Omental fat pad (tissue), 4 donors: Measurements from ENCODE around the gene CCDC86. TPM values are rescaled to one million over a fixed set of nuclear protein-coding genes. Genes with fewer than 3 reads are reported as not detected.

Experiments
- ATAC-seq: fragments of 150-250 bp; one replicate; pipeline ENCODE4 v1.9.1; 2016; ENCODE audit warnings: mild to moderate bottlenecking, moderate library complexity; ENCODE audit not compliant: low FRiP score
- DNase-seq: peaks from one replicate; pipeline ENCODE4 v3.0.0-alpha.2; 2019; ENCODE audit warnings: low spot score
- total RNA-seq, 4 donors: library from RNA; depleted of rRNA; stranded (reverse); fragments of >200 nt; gene quantifications; one replicate each; pipeline ENCODE4 v1.1.0, GENCODE V29; 2016
- TF ChIP-seq, protein P1 (sequence below), 3 donors: fragments of 450-650 bp; IDR thresholded peaks; one replicate each; pipeline ENCODE4 v1.5.1; 2016 to 2017; ENCODE audit warnings: antibody characterized with exemption in 3 of 3, mild to moderate bottlenecking in 3 of 3, moderate library complexity in 2 of 3

Gene CCDC86
- total RNA-seq, 4 donors from 2014 or later: 17.5 to 68.6 (median 22.5) TPM

DNA sequence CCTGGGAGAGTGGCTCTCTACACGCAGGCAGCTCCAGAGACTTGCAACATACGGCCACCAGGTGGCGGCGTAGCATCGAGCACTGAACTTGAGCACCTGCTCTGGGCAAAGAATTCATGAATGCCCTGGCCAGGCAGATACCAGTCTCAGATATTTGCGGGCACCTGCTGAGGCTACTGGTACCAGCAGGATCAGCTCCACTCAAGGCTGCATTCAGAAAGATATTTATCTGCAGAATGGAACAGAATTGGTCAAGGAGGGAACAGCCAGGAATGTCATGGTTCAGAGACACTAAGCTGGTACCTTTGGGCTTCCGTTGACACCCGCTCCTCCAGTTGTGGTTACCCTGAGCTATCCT lies 10.8 kb upstream of the CCDC86 start:
- TF ChIP-seq, protein P1, sequence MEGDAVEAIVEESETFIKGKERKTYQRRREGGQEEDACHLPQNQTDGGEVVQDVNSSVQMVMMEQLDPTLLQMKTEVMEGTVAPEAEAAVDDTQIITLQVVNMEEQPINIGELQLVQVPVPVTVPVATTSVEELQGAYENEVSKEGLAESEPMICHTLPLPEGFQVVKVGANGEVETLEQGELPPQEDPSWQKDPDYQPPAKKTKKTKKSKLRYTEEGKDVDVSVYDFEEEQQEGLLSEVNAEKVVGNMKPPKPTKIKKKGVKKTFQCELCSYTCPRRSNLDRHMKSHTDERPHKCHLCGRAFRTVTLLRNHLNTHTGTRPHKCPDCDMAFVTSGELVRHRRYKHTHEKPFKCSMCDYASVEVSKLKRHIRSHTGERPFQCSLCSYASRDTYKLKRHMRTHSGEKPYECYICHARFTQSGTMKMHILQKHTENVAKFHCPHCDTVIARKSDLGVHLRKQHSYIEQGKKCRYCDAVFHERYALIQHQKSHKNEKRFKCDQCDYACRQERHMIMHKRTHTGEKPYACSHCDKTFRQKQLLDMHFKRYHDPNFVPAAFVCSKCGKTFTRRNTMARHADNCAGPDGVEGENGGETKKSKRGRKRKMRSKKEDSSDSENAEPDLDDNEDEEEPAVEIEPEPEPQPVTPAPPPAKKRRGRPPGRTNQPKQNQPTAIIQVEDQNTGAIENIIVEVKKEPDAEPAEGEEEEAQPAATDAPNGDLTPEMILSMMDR (IDR thresholded peaks at IDR 0.05): peak in 1 of 3 donors; percentile 67
- ATAC-seq (peak; percentile 82), DNase-seq (peak; percentile 85)

DNA sequence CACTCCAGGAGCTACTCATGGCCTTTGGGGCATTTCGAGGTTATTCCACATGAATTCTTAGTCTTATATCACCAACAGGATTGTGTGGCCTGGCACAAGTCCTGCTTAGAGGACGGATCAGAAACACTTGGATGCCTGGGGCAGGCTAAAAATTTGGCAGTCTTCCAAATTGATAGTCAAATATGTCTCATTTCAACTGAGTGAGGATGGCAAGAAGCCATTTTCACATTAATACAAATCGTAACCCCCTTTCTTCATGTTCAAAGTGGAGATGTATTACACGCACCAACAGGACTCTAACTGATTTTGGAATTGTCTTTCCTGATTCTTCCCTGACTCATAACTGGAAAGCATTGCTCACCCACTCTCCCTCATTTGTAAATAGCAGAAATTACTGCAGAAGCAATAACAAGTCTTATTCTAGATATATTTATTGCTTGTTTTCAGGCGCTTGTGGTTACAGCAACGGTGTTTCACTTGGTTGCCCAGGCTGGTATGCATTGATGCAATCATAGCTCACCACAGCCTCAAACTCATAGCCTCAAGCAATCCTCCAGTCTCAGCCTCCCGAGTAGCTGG lies 10.3 kb upstream of the CCDC86 start:
- ATAC-seq (peak; percentile 38), DNase-seq (no peak)
- TF ChIP-seq, protein P1 (IDR thresholded peaks at IDR 0.05): no peak

DNA sequence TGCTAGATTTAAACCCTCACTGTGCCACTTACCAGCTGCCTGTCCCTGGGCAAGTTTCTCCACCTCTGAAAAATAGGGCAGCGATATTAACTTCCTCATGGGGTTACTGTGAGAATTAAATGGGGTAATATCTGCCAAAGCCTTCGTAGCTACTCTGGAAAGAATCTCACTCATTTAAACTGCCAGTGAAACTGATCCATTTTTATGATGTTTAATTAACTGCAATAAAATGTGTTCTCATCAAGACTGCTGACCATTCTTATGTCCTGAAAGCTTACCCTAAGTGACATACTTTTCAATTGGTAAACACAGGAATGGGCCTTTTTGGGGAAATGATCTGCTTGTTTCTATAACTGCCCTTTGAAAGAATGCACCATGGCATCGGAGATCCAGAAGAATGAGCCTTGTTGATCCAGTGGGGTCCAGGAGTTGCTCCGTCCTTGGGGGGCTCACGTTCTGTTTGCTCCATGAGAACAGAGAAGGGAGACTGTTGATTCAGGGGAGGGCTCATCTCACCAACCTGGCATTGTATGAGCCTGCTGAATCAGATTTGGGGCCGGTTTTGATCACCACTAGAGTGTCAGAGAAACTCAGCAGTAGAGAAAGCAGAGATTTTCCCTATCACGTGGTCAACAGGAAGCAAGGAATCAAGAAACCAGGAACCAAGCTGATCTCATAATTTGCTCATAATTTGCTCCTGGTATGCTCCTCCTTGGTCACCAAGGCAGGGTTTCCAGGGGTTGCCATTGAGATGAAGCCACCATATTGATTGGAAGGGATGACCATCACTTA lies 7.0 kb upstream of the CCDC86 start:
- TF ChIP-seq, protein P1 (IDR thresholded peaks at IDR 0.05): no peak
- DNase-seq (no peak), ATAC-seq (no peak)

DNA sequence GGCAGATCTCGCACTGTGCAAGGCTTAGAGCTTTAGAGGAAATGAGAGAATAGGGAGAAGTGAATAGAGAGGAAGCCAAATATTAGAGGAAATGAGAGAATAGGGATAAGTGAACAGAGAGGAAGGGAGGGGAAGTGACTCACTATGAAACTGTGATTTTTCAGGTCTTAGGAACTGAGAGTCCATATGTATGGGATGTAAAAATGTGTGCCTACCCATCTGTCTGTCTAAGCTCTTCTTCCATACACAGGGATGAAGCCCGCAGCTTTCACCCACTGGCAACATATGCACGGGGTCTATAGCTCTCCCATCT lies 6.4 kb upstream of the CCDC86 start:
- TF ChIP-seq, protein P1 (IDR thresholded peaks at IDR 0.05): no peak
- ATAC-seq: no peak
- no peak for DNase-seq

DNA sequence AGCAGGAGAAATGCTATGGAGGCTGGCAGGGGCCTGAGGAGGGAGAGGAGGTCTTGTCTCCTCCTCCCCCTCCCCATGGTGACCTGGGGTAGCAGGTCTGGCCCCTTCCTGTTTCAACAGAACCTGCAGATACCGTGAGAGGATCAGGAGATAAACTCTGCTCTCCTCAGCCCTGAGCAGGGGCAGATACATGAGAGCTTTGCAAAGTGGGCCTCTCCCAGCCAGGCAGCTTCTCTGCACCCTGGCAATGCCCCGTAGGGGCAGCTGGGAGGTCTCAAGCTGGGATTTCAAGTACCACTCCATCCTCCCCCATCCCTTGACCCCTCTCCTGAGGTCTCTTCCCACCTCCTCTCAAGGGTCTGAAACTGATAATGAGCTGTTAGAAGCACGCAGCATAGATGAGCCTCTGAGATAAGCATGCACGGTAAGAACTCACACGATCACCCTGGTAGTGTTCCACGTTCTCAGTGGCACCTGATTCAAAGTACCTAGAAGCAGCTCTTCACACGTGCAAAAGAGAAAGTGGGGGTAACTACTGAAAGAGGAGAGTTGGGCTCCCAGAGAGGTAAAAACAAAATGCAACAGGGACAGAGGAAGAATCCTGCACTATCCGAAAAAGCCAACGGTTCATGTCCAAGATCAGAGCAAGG lies 4.9 kb upstream of the CCDC86 start:
- ATAC-seq (no peak), DNase-seq (no peak)
- TF ChIP-seq, protein P1 (IDR thresholded peaks at IDR 0.05): no peak

DNA sequence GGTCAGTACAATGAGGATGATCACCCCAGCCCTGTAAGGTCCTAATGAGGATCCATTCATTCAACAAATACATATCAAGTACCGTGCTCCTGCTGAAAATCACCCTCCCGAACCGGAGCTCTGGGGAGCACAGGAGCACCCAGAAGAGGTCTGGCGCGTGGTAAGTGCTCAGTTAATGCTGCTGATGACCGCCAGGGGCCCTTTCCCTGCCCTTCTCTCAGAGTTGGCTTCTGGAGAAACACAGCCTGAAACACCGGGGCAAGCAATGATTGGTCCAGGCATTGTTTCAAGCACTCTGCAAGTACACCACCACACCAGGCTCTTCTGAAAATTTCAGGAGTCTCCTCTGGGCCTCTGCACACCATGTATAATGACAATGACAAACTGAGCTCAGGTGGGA lies 3.8 kb upstream of the CCDC86 start:
- no peak for ATAC-seq
- TF ChIP-seq, protein P1 (IDR thresholded peaks at IDR 0.05): no peak

More for the DNA sequence above, 3.8 kb upstream of the CCDC86 start:
- DNase-seq: no peak
